AG09319 (cell line): ENCODE data around the gene CNGA3.
"Not testable (repeated sequence)": the region's sequence is repeated elsewhere in the genome, so short reads cannot be mapped to it uniquely, and the experiment has no call there.

Source experiments
- DNase-seq: peaks from one replicate; pipeline ENCODE4 v3.0.0-alpha.2; 2010; ENCODE audit warnings: low read depth; ENCODE audit errors: extremely low read depth
- TF ChIP-seq, protein P1 (sequence below): IDR thresholded peaks from 2 replicates; pipeline ENCODE4 v1.5.1; 2011; ENCODE audit warnings: low read depth, mild to moderate bottlenecking, inconsistent platforms, low read length, moderate library complexity

Gene CNGA3

DNA sequence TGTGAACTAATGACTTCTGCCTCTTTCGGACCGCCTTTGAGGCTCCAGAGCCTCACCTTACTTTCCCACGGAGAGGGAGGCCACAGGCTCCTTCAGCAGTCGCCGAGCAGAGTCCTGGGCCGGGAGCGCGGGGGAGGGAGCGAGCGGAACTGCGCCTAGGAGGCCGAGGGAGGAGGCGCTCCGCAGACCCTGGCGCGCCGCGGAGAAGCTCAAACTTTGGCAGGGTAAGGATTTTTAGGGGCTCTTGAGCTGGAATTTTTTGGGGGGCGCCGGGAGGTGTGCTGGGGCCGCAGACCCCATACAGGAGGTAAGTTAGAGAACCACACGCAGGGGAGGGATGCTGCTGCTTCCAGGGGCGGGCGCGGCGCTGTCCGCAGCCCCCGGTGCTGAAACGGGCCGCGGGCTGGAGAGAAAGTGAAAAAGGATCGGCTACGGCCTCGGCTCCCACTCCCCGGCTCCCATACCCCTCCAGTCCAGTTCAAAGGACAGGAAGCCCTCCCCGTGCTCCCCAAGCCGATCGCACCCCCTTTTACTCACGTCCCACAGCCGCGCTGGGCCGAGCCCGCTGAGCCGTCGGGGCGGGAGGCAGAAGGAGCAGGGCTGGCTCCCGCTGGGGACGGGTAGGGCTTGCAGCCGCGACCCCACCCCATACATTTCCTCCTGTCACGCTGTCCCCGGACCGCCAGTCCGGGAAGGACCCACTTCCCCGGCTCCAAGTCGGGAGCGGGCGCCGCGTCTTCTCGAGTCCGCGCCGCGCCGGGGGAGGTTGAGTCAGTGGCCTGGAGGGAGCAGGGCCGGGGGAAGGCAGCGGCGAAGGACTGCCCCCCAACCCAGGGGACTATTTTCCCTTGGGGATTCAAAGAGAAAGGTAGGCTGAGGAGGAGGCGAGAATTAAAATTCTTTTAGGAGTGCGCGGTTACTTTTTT is at the start of gene CNGA3:
Gene CNGA3, plus strand, starts transcription at position 146 of the 926 bp plus-strand sequence. CDS start 23,520 bp downstream, outside the sequence.
- TF ChIP-seq, protein P1, sequence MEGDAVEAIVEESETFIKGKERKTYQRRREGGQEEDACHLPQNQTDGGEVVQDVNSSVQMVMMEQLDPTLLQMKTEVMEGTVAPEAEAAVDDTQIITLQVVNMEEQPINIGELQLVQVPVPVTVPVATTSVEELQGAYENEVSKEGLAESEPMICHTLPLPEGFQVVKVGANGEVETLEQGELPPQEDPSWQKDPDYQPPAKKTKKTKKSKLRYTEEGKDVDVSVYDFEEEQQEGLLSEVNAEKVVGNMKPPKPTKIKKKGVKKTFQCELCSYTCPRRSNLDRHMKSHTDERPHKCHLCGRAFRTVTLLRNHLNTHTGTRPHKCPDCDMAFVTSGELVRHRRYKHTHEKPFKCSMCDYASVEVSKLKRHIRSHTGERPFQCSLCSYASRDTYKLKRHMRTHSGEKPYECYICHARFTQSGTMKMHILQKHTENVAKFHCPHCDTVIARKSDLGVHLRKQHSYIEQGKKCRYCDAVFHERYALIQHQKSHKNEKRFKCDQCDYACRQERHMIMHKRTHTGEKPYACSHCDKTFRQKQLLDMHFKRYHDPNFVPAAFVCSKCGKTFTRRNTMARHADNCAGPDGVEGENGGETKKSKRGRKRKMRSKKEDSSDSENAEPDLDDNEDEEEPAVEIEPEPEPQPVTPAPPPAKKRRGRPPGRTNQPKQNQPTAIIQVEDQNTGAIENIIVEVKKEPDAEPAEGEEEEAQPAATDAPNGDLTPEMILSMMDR: no peak

DNA sequence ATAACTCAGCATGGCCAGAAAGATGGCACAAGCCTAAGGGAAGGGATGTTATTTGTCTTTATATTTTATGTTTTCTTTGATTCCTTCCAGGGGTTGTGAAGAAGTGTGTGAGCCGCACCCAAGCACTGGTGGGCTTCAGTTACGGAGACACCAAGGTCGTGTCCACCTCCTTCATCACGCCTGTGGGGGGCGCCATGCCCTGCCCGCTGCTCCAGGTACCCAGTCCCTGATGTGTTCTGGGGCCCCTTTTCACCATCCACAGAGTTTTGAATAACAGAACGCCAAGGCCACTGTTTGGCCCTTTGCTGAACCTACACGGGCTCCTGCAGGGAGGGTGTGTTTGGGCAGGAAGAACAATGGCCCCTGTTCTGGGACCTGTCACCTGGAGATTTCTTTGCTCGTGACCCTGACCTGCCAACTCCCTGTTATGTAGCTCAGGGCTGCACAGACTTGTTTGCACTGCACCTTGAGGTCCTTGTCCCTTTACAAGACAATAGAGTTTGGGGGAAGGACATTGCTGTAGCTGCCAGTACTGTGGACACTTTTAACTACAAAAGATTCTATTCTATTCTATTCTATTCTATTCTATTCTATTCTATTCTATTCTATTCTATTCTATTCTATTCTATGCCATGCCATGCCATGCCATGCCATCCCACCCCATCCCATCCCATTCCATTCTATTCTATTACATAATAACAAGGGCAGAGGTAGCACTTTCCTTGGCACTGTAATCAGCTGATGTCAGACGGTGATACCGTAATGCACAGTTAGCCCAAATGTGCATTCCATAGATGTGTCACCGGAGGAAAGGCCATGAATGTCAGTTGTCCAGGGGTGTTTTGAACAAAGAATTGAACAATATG is 48.2 kb upstream of the CNGA3 start:
- DNase-seq: no peak
- TF ChIP-seq, protein P1: no peak

More for the DNA sequence above, at the start of gene CNGA3:
- no peak for DNase-seq

DNA sequence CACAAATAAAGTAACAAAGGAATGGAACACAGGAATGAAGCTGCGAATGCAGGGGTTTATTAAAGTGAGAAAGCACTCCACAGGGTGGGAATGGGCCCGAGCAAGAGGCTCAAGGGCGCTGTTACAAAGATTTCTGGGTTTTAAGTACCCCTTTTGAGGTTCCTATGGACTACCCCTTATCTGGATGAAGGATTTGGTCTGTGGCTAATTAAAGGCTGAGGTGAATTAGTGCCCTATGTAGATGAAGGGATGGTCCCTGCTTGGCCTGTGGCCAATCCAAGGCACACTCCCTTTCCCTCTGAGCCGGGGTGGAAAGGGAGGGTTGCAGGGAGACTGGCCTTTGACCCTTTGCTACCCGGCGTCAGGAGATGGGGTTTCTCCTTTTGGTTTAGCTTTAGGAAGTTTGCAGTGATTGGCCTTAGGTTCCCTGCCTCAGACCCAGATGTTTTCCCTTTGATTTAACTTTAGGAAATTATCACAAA is 47.5 kb upstream of the CNGA3 start:
- TF ChIP-seq, protein P1: no peak
- no peak for DNase-seq

DNA sequence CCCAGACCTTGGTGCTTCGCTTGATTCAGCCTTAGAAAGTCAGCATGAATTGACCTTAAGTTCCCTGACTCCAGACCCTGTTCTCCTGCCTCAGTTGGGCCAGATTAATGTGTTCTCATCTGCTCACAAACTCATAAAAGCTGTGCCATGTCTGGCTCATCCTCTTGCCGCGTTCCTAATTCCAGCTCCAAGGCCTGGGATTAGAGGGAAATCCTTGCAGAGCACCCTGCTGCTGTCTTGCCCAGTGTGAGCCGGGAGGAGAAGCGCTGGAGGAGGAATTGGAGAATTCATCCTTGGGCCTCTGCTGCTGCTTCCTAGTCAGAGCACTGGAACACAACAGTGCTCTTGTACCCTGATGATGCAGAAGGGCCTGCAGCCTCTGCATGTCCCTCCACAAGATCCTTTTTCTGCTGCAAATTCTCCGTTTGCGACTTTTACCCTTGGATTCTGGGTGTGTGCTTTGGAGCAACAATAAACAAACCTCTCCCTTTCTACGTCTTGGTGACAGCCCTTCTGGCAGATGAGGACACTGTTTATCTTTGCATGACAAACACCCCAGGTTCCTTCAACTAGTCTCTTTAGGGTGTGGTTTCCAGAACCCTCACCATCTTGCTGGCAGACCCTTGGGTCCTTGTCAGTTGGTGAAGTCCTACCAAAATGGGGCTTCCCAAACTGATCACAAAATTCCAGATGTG is 46.9 kb upstream of the CNGA3 start:
- no peak for DNase-seq
- TF ChIP-seq, protein P1: no peak

DNA sequence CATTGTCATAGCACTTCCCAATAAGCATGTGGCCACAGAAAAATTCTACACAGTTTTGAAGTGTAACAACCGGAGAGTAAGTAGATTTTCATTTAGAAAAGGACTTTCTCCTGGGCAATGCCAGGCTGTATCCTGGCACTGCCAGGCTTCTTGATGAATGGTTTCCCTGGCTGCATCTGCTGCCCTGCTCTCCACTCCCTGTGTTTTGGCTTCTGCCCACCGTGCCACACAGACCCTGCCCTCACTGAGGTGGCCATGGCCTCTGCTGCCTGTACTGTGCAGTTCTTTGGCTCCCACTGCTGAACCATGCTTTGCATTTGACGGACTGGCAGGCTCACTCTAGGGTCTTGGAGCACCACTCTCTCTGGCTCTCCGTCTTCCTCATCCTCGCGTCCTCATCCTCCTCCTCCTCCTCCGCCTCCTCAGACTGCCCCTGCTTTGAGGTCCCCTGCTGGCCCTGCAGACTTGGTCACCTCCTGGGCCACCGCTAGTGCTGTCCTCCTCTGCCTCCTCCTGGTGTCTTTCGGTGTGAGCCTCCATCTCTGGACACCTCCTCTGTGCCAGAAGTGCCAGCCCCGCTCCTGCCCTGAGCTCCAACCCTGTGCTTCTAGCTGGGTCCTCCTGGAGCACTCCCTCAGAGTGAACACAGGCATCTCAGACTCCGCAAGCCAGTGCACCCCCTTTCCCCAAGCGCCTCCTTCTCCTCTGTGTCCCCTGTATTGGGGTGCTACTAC is 45.9 kb upstream of the CNGA3 start:
- DNase-seq: no peak
- TF ChIP-seq, protein P1: no peak

DNA sequence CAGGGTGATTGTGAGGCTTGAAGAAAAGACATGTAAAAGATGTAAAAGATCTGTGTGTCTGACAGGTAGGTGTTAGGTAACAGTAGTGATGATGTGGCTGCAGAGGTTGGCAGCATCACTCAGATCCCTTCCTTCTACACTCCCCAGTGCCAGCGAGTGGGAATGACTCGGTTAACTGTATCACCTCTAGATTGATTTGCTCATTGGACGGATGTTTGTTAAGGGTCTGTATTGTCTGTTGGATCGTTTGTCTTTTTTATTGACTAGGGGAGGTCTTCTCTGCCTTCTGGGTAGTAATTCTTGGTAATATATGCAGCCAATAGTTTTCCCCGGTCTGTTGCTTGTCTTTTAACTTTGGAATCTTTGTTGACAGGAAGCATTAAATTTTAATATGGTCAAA is 44.8 kb upstream of the CNGA3 start:
- DNase-seq: no peak
- TF ChIP-seq, protein P1: no peak

DNA sequence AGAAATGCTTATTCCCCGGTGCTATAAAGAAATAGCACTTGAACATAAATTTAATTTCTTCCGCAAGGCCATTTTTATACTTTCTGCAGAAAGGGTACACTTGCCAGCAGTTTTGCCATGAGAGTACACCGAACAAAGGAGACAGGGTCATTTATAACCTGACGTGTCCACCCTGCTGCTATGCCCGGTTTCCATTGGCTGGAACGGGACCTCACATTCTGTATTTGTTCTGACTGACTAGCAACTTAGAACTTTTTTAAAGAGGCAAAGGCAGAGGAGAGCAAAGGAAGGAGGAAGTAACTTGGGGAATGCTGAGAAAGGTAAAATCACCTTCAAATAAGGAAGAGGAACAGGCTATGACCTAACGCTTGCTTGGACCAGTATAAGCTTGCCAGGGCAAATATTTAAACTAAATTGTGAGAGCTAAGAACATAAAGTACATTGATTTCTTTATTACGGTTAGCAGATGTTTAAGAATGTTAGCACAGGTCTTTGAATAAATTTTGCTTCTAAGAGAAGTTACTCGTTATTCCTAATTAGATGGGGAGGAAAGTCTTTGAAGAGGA is 39.0 kb upstream of the CNGA3 start:
- DNase-seq: not testable (repeated sequence)
